Esophagus muscularis mucosa (tissue), 4 donors: Measurements from ENCODE around the gene ODAD4. TPM values are rescaled to one million over a fixed set of nuclear protein-coding genes. Genes with fewer than 3 reads are reported as not detected.
A peak's percentile ranks its signal among the peaks of the same experiment; 100 is the strongest.

Experiments
- DNase-seq: peaks from one replicate; pipeline ENCODE4 v3.0.0-alpha.2; 2017; ENCODE audit errors: extremely low spot score
- H3K27ac ChIP-seq, 4 donors: fragments of 200-600 bp; sonication (generic); replicated peaks in 1 of 4; 1 replicate in 3 of 4; 2 replicates in 1 of 4; pipeline ENCODE4 v1.5.1; 2016 to 2019; ENCODE audit warnings: mild to moderate bottlenecking in 1 of 4
- H3K27me3 ChIP-seq, 4 donors: fragments of 200-600 bp; sonication (generic); one replicate each; pipeline versions ENCODE4 v1.5.1 to v1.6.0; 2016 to 2019
- H3K36me3 ChIP-seq, 4 donors: fragments of 200-600 bp; sonication (generic); one replicate each; pipeline ENCODE4 v1.5.1; 2016 to 2019
- H3K4me1 ChIP-seq, 4 donors: fragments of 200-600 bp; sonication (generic); one replicate each; pipeline ENCODE4 v1.5.1; 2016 to 2019
- H3K4me3 ChIP-seq, 4 donors: fragments of 200-600 bp; sonication (generic); 1 replicate in 2 of 4; 2 replicates in 2 of 4; pipeline ENCODE4 v1.5.1; 2016 to 2019; ENCODE audit warnings: mild to moderate bottlenecking in 4 of 4, moderate library complexity in 1 of 4
- H3K9me3 ChIP-seq, 4 donors: fragments of 200-600 bp; sonication (generic); 1 replicate in 3 of 4; 2 replicates in 1 of 4; pipeline ENCODE4 v1.5.1; 2016 to 2019
- CTCF ChIP-seq, 3 experiments: fragments of 200-600 bp in 2 of 3; fragments of 450-650 bp in 1 of 3; sonication (generic) in 2 of 3; IDR thresholded peaks; one replicate each; pipeline ENCODE4 v1.5.1; 2017 to 2019; ENCODE audit warnings: antibody characterized with exemption in 3 of 3, mild to moderate bottlenecking in 2 of 3, moderate library complexity in 1 of 3
- EP300 ChIP-seq: sonication (generic); formaldehyde crosslinking; IDR thresholded peaks from one replicate; pipeline ENCODE4 v1.6.1; 2017; ENCODE audit warnings: antibody characterized with exemption
- POLR2A ChIP-seq: fragments of 450-650 bp; IDR thresholded peaks from one replicate; pipeline ENCODE4 v1.6.1; 2017; ENCODE audit warnings: antibody characterized with exemption, moderate library complexity, mild to moderate bottlenecking, low read depth
- POLR2AphosphoS5 ChIP-seq, 2 donors: sonication (generic); formaldehyde crosslinking; IDR thresholded peaks; one replicate each; pipeline ENCODE4 v1.6.1; 2017; ENCODE audit warnings: antibody characterized with exemption in 2 of 2
- WGBS: methylation state at CpG from one replicate; pipeline ENCODE4 v1.1.5; 2018; 5-methylcytosine and 5-hydroxymethylcytosine counted together
- intact Hi-C: fragments of 100-400 bp; cut with DNase I; formaldehyde crosslinking; loops from one replicate; pipeline ENCODE4 v1.15.1; 2023
- total RNA-seq, 4 donors: library from RNA; depleted of rRNA; stranded (reverse); fragments of >200 nt; gene quantifications; one replicate each; pipeline versions ENCODE4 v1.1.0 to v1.2.1, GENCODE V29; 2016

The ODAD4 gene
- total RNA-seq, 4 donors from 2014 or later: 0.33 to 1.7 (median 1.1) TPM

GRCh38 chr17:41962768-41963434, 32.5 kb downstream of the ODAD4 start:
- no peaks in the 10 kb centered on the region for H3K27me3 ChIP-seq
- no peak overlapping the region for H3K27ac ChIP-seq
- WGBS: 14% methylated on average over 6 of the region's 9 CpGs
- intact Hi-C loops: no loop called here
- DNase-seq: no peak
- peaks cover 19 to 30% (median 27%) of the 10 kb centered on the region in 4 donors for H3K4me1 ChIP-seq
- peaks cover 0 to 2% (median under 1%) of the 10 kb centered on the region in 4 donors for H3K36me3 ChIP-seq
- H3K4me3 ChIP-seq: no peak overlapping the region
- peak in 1 of 2 donors; percentile 42 for TF ChIP-seq POLR2AphosphoS5 (IDR thresholded peaks at IDR 0.05)
- TF ChIP-seq CTCF (IDR thresholded peaks at IDR 0.05): peak; percentile 79 to 92 (median 88)
- TF ChIP-seq EP300: no peak
- TF ChIP-seq POLR2A: no peak
- no peaks in the 10 kb centered on the region for H3K9me3 ChIP-seq

- DNase-seq: no peak
- peak overlapping the region; percentile 92 to 93 (median 92) for H3K27ac ChIP-seq
- H3K36me3 ChIP-seq: peaks cover 12 to 27% (median 16%) of the 10 kb centered on the region in 4 donors
- peak overlapping the region; percentile 91 to 99 (median 95) for H3K4me3 ChIP-seq
- peaks cover 23 to 60% (median 57%) of the 10 kb centered on the region in 4 donors for H3K4me1 ChIP-seq
- TF ChIP-seq POLR2AphosphoS5 (IDR thresholded peaks at IDR 0.05) (no peak), CTCF (IDR thresholded peaks at IDR 0.05) (no peak), EP300 (no peak), POLR2A (no peak)
- H3K9me3 ChIP-seq: no peaks in the 10 kb centered on the region
- 7% methylated on average over 17 of the region's 18 CpGs for WGBS
- H3K27me3 ChIP-seq: no peaks in the 10 kb centered on the region
- intact Hi-C loops: loop anchor here (2.0 to 5.0 kb wide), 2 partner anchors 53 to 151 kb away; no protein-coding TSS in a partner anchor
These were observed 35.5 kb downstream of the ODAD4 start for GRCh38 chr17:41965694-41966462.

- DNase-seq: peak; percentile 95
- no peaks in the 10 kb centered on the region for H3K9me3 ChIP-seq
- TF ChIP-seq POLR2AphosphoS5 (IDR thresholded peaks at IDR 0.05): peak; percentile 82 to 93
- no peak for TF ChIP-seq EP300
- peak; percentile 57 for TF ChIP-seq POLR2A
- TF ChIP-seq CTCF (IDR thresholded peaks at IDR 0.05): peak in 1 of 3 experiments; percentile 27
- H3K36me3 ChIP-seq: peaks cover 12 to 35% (median 20%) of the 10 kb centered on the region in 4 donors
- WGBS: 2% methylated on average over 17 of the region's 71 CpGs
- H3K4me3 ChIP-seq: peak within 1 kb of the TSS; percentile 91 to 99 (median 95)
- peaks cover 23 to 66% (median 63%) of the 10 kb centered on the region in 4 donors for H3K4me1 ChIP-seq
- intact Hi-C loops: loop anchor here (2.0 to 5.0 kb wide), 2 partner anchors 52 to 151 kb away; no protein-coding TSS in a partner anchor
- peak within 1 kb of the TSS; percentile 92 to 93 (median 92) for H3K27ac ChIP-seq
- no peaks in the 10 kb centered on the region for H3K27me3 ChIP-seq
These were observed 36.2 kb downstream of the ODAD4 start, which contains the start of gene CNP for GRCh38 chr17:41966463-41967140. Gene CNP (plus strand): TSS chr17:41966795. CDS start chr17:41966885, 90 bp downstream.

- Histone ChIP-seq H3K9me3 (no peaks in the 10 kb centered on the region), H3K4me1 (peaks cover 26 to 73% (median 70%) of the 10 kb centered on the region in 4 donors), H3K36me3 (peaks cover 18 to 42% (median 27%) of the 10 kb centered on the region in 4 donors), H3K27me3 (no peaks in the 10 kb centered on the region), H3K4me3 (peak overlapping the region; percentile 91 to 99 (median 95)), H3K27ac (peak overlapping the region; percentile 92 to 93 (median 92))
- intact Hi-C loops: loop anchor here (2.0 to 5.0 kb wide), 2 partner anchors 51 to 150 kb away; no protein-coding TSS in a partner anchor
- no peak for DNase-seq
- no peak for TF ChIP-seq CTCF (IDR thresholded peaks at IDR 0.05)
- no peak for TF ChIP-seq EP300
- peak in 1 of 2 donors; percentile 8 for TF ChIP-seq POLR2AphosphoS5 (IDR thresholded peaks at IDR 0.05)
- no peak for TF ChIP-seq POLR2A
- WGBS: 10% methylated on average over 6 of the region's 39 CpGs
These were observed 36.9 kb downstream of the ODAD4 start for GRCh38 chr17:41967141-41967920.
